NT2/D1 (cell line): Measurements from ENCODE around the gene RNF169.

Experiments used
- DNase-seq: peaks from one replicate; pipeline ENCODE4 v3.0.0-alpha.2; 2011; ENCODE audit warnings: low read depth, low spot score
- H3K27me3 ChIP-seq: 2 replicates; pipeline ENCODE4 v1.6.0; 2011; ENCODE audit warnings: mild to moderate bottlenecking; ENCODE audit not compliant: insufficient read length, insufficient read depth
- H3K36me3 ChIP-seq: 2 replicates; pipeline ENCODE4 v1.6.1; 2011; ENCODE audit warnings: mild to moderate bottlenecking, low read length, mixed read lengths; ENCODE audit not compliant: insufficient read depth, insufficient read length
- H3K4me1 ChIP-seq: 2 replicates; pipeline ENCODE4 v1.5.1; 2011; ENCODE audit not compliant: insufficient read depth, insufficient read length
- H3K4me3 ChIP-seq: 2 replicates; pipeline ENCODE4 v1.5.1; 2011; ENCODE audit warnings: low read depth; ENCODE audit not compliant: insufficient read length
- H3K9ac ChIP-seq: 2 replicates; pipeline ENCODE4 v1.6.0; 2011; ENCODE audit warnings: low read depth; ENCODE audit not compliant: insufficient read length
- H3K9me3 ChIP-seq: 2 replicates; pipeline ENCODE4 v1.5.1; 2011; ENCODE audit warnings: mild to moderate bottlenecking, low read length; ENCODE audit not compliant: insufficient read depth
- SUZ12 ChIP-seq: IDR thresholded peaks from 2 replicates; pipeline ENCODE4 v1.6.1; 2011; ENCODE audit not compliant: insufficient read length, insufficient read depth; ENCODE audit errors: extremely low read depth
- YY1 ChIP-seq: IDR thresholded peaks from 2 replicates; pipeline ENCODE4 v1.6.1; 2011; ENCODE audit not compliant: insufficient read length, insufficient read depth
- ZNF274 ChIP-seq: IDR thresholded peaks from 2 replicates; pipeline ENCODE4 v1.6.1; 2011; ENCODE audit warnings: mild to moderate bottlenecking, low read depth, low read length

The RNF169 gene

GRCh38 chr11:74748211-74749126, at the start of gene RNF169:
RNF169 (plus strand) TSS chr11:74748849; CDS start chr11:74748881, 32 bp downstream.
- Histone ChIP-seq H3K9ac (peak within 1 kb of the TSS; percentile 90), H3K27me3 (no peaks in the 10 kb centered on the region), H3K4me1 (no peaks in the 10 kb centered on the region), H3K9me3 (no peaks in the 10 kb centered on the region), H3K4me3 (peak within 1 kb of the TSS; percentile 74), H3K36me3 (peaks cover 4% of the 10 kb centered on the region)
- TF ChIP-seq SUZ12: no peak
- peak; percentile 68 for TF ChIP-seq YY1
- peak; percentile 92 for DNase-seq

DNA sequence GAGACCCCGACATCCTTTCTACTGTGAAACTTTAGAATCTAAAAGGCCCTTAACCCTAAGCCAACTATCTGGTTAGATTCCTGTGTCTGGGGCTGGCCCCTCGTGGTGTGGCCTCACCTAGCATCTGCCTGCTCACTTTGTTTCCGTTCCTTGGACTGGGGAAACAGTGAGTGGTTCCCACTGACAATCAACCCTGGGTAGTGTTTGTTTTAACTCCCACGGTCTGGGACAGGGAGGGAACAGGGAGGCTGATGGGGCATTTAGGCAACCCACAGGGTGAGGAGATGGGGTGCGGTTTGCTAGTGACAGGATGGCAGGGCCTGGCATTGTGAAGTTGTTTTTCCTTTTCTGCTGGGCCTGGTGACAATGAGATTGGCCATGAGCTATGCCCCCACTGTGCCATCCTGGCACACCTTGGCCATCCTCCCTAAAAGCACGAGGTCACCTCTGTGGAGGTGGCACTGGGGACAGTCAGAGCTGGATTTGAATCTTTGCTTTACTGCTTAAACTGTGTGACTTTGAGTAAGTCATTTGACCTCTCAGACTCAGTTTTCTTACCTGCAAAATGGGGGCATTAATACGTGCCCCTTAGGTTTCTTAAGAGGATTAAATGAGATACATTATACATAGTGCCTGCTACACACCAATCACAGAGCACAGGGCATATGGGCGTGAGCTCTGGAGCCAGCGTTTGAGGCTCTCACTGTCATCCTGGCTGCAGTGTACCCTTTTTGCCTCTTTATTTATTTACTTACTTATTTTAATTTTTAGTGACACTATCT, 48.8 kb upstream of the RNF169 start:
- no peaks in the 10 kb centered on the region for H3K9me3 ChIP-seq
- H3K36me3 ChIP-seq: no peaks in the 10 kb centered on the region
- no peak overlapping the region for H3K4me3 ChIP-seq
- TF ChIP-seq YY1: no peak
- peaks cover 2% of the 10 kb centered on the region for H3K4me1 ChIP-seq
- DNase-seq: no peak
- H3K27me3 ChIP-seq: no peaks in the 10 kb centered on the region
- H3K9ac ChIP-seq: no peak overlapping the region

GRCh38 chr11:74701351-74701750, 47.3 kb upstream of the RNF169 start:
- TF ChIP-seq ZNF274: no peak
- no peak for TF ChIP-seq YY1
- TF ChIP-seq SUZ12: no peak
- H3K9me3 ChIP-seq: no peaks in the 10 kb centered on the region
- H3K9ac ChIP-seq: no peak overlapping the region
- no peaks in the 10 kb centered on the region for H3K27me3 ChIP-seq
- DNase-seq: no peak
- H3K36me3 ChIP-seq: no peaks in the 10 kb centered on the region
- H3K4me1 ChIP-seq: no peaks in the 10 kb centered on the region
- no peak overlapping the region for H3K4me3 ChIP-seq

- H3K4me3 ChIP-seq: no peak overlapping the region
- H3K9me3 ChIP-seq: no peaks in the 10 kb centered on the region
- no peaks in the 10 kb centered on the region for H3K4me1 ChIP-seq
- DNase-seq: peak; percentile 58
- no peaks in the 10 kb centered on the region for H3K27me3 ChIP-seq
- no peaks in the 10 kb centered on the region for H3K36me3 ChIP-seq
- no peak overlapping the region for H3K9ac ChIP-seq
- TF ChIP-seq YY1: no peak
- TF ChIP-seq ZNF274: no peak
- TF ChIP-seq SUZ12: no peak
Observed at GRCh38 chr11:74702383-74703007, 46.2 kb upstream of the RNF169 start.

DNA sequence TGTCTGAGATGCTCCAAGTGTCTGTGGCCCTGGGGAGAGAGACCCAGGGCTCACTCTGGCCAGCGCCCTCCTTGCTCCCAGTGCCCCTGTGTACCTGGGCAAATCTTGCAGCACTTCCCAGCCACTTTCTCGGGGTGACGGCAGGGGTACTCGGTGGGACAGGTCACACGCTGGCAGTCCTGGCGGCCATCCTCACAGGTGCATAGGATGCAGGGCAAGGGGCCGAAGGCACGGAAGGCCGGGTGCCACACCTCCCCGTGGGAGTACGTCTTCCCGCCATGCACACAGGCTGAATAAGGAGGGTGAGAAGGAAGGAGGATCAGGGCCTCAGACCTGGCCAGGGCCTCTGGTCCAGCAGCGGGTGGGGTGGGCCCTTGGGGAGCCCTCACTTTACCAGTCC, 45.4 kb upstream of the RNF169 start:
- no peak for DNase-seq
- TF ChIP-seq YY1 (no peak), ZNF274 (no peak), SUZ12 (no peak)
- Histone ChIP-seq H3K36me3 (no peaks in the 10 kb centered on the region), H3K9ac (no peak overlapping the region), H3K9me3 (no peaks in the 10 kb centered on the region), H3K4me3 (no peak overlapping the region), H3K27me3 (no peaks in the 10 kb centered on the region), H3K4me1 (peaks cover 2% of the 10 kb centered on the region)

DNA sequence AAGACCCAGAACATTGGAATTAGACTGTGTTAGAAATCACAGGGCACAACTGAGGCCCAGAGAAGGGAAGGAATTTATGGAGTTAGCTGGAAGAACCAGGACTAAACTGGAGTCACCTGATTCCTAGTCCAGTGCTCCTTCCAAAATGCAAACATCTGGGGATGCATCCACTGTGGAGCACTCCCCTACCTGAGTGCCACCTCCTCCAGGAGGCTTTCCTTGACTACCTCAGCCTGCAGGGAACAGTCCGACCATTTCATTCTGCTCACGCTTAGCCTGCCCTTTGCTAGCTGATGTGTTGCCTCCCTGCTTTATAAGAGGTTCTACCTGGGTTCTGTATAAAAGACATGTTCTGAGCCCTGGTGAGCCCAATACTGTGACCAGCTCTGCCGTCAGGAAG, 41.5 kb upstream of the RNF169 start:
- no peak overlapping the region for H3K4me3 ChIP-seq
- TF ChIP-seq YY1: no peak
- no peak for TF ChIP-seq SUZ12
- no peak for TF ChIP-seq ZNF274
- H3K9me3 ChIP-seq: no peaks in the 10 kb centered on the region
- H3K36me3 ChIP-seq: no peaks in the 10 kb centered on the region
- no peak for DNase-seq
- H3K4me1 ChIP-seq: peaks cover 12% of the 10 kb centered on the region
- no peak overlapping the region for H3K9ac ChIP-seq
- no peaks in the 10 kb centered on the region for H3K27me3 ChIP-seq
